GM18519 (cell line): ENCODE results near the gene LRRC73.

Experiments used
- ATAC-seq: cut with Tn5 transposase; IDR thresholded peaks from one replicate; pipeline ENCODE4 v1.9.1; 2021; ENCODE audit warnings: mild to moderate bottlenecking, moderate library complexity; ENCODE audit not compliant: unreplicated experiment, low FRiP score

Gene LRRC73

GRCh38 chr6:43493833-43494232, 16.3 kb downstream of the LRRC73 start:
- ATAC-seq = no peak

DNA sequence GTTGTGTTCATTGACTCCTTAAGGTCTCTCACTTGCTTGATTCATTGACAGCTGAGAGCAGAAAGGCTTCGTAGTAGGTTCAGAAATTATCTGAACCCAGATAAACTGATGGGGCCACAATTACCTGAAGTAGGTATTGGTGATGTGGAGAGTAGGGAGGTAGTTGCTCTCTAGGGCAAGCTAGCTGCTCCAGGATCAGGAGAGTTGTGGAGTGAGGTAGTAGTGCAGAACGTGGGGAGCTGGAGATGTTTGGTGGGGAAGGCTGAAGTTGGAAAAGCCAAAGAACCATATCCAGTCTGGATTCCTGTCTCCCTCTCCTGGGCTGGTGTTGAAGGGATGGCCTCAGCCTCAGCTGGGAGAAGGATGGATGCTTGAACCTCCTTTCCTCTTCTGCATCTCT, 16.9 kb downstream of the LRRC73 start:
- ATAC-seq = no peak

- ATAC-seq = no peak
These were observed 17.5 kb downstream of the LRRC73 start for GRCh38 chr6:43492673-43493072.

- no peak for ATAC-seq
These were observed 18.1 kb downstream of the LRRC73 start for GRCh38 chr6:43491750-43492661.

DNA sequence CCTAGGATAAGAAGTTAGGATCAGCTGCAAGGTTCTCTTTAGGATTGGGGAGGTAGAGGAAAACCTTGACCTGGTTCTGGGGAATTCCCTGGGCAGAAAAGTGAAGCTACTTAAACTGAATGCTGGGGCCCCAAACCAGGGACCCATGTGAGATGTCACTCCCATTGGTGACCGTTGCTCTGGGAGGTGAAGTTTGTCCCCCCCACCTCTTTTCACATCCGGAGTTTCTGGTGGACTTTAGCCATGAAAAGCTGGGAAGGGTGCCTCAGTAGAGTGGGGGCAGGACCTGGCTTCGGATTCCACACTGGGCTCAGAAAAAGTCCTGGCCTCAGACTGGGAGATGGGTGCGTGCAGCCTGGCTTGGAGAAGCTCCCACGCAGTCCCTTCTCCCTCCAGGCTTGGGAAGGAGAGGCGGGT, 19.6 kb downstream of the LRRC73 start:
- ATAC-seq = no peak

GRCh38 chr6:43489277-43490072, 20.7 kb downstream of the LRRC73 start:
- ATAC-seq = no peak

- ATAC-seq = no peak
These were observed 21.4 kb downstream of the LRRC73 start for GRCh38 chr6:43488667-43489276.

GRCh38 chr6:43481591-43482236, 28.4 kb downstream of the LRRC73 start:
- ATAC-seq = no peak

GRCh38 chr6:43481075-43481474, 29.1 kb downstream of the LRRC73 start:
- ATAC-seq = no peak

GRCh38 chr6:43478008-43478372, 32.2 kb downstream of the LRRC73 start:
- ATAC-seq = no peak

- peak; percentile 71 for ATAC-seq
These were observed 32.7 kb downstream of the LRRC73 start, which contains the start of gene TJAP1 for GRCh38 chr6:43477235-43478007. TJAP1 (plus strand) TSS chr6:43477570; CDS start chr6:43499002, 21,432 bp downstream.

- ATAC-seq = no peak
These were observed 33.4 kb downstream of the LRRC73 start for GRCh38 chr6:43476746-43477145.

- no peak for ATAC-seq
These were observed 34.6 kb downstream of the LRRC73 start for GRCh38 chr6:43475516-43475915.

GRCh38 chr6:43472515-43472914, 37.6 kb downstream of the LRRC73 start:
- ATAC-seq = no peak

DNA sequence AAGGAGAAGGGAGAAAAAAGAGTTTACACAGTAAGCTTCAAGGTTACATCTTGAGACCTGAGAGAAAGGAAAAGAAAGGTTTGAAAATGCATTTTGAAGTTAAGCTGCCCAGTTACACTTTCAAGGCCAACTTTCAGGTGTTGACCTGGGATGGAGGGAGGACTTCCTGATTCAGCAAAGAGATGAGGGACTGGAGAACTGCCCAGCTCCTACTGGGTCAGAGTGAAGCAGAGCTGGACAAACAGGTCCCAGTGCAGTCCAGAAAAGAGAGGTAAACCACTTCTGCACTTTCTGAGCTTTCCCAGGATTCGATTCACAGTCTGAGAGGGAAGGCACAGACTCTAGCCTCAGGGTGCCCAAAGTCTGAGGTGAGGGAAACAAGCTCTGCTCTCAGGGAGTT, 38.7 kb downstream of the LRRC73 start:
- no peak for ATAC-seq

DNA sequence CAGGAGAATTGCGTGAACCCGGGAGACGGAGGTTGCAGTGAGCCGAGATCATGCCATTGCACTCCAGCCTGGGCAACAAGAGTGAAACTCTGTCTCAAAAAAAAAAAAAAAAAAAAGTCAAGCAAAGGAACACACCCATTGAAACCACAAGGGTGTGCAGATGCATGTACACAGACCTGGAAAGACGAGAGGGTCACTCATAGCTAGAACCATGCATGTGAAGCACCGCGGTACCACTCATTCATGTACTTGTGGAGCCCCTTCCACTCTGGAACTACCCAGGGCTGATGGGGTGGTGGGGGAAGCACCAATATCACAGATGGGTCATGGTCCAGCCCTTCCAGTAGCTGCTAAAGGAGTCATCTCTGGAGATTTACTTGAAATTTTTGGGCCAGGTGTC, 40.2 kb downstream of the LRRC73 start:
- no peak for ATAC-seq

GRCh38 chr6:43468748-43469681, 41.1 kb downstream of the LRRC73 start:
- ATAC-seq = no peak

- ATAC-seq = no peak
These were observed 41.9 kb downstream of the LRRC73 start for GRCh38 chr6:43468240-43468639.

DNA sequence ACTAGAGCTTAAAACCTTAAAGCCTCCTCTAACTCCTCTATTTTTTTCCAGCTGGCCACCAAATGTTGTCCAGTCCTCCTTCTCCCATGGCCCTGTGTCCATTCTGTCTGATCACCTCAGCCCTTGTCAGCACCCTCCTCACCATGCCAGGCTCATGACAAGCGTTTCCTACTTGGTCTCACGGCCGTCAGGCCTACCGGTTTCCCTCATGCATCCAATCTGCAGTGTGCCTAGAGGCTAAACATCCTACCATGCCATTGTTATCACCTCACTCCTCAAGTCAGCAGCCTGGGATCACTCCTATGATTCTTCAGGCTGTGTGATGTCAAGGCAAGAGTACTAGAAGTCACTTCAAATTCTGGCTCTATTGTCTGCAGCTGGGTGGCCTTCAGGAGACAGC, 42.4 kb downstream of the LRRC73 start:
- no peak for ATAC-seq
